Renal cortex interstitium (tissue), 11 donors: Measurements from ENCODE around the gene TGFBRAP1. TPM values are rescaled to one million over a fixed set of nuclear protein-coding genes. Genes with fewer than 3 reads are reported as not detected.
"Not testable (repeated sequence)": the region's sequence is repeated elsewhere in the genome, so short reads cannot be mapped to it uniquely, and the experiment has no call there.

Source experiments
- DNase-seq, 11 donors: peaks; one replicate each; pipeline ENCODE4 v3.0.0-alpha.2; 2013; ENCODE audit warnings: low read depth in 9 of 11, low spot score in 4 of 11; ENCODE audit errors: extremely low read depth in 1 of 11
- polyA plus RNA-seq, 3 donors: library from polyadenylated mRNA; unstranded; fragments of 120-200 nt; gene quantifications; one replicate each; pipeline ENCODE4 v1.2.1, GENCODE V29; 2013; ENCODE audit not compliant: insufficient read length in 3 of 3

The TGFBRAP1 gene
- polyA plus RNA-seq, 3 donors = 15.0 to 15.6 (median 15.1) TPM

- DNase-seq = no peak
These were observed 35.1 kb upstream of the TGFBRAP1 start for GRCh38 chr2:105364436-105365139.

DNA sequence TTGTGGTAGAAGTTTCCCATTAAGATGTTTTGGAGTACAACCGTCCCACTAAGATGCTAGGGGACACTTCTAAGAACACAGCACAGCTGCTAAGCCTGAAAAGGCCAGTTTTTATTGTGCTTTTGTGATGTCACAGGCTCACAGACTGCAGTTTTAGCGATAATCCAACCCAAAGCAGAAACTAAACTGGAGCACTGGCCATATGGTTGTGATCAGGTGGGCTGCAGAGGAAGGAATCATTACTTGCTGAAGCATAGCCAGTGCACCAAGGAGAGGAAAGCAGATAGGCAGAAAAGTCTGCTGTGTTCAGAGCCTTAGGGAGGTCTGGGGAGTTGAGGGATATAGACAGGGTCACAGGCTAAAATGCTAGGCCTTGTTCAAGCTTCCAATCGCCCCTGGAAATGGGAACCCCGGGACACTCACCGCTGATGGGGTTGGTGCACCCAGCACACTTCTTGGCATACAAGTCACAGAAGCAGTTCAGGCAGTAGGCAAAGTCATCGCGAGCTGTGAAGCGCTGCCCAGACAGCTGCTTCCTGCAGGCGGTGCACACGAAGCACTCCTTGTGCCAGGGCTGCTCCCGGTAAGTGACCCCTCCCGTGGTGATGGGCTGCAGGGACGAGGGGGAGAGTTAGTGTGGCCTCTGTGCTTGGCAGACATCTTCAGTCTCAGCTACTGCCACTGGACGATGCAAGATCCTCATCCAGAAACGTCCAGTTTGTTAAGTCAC is 33.5 kb upstream of the TGFBRAP1 start:
- no peak for DNase-seq

DNA sequence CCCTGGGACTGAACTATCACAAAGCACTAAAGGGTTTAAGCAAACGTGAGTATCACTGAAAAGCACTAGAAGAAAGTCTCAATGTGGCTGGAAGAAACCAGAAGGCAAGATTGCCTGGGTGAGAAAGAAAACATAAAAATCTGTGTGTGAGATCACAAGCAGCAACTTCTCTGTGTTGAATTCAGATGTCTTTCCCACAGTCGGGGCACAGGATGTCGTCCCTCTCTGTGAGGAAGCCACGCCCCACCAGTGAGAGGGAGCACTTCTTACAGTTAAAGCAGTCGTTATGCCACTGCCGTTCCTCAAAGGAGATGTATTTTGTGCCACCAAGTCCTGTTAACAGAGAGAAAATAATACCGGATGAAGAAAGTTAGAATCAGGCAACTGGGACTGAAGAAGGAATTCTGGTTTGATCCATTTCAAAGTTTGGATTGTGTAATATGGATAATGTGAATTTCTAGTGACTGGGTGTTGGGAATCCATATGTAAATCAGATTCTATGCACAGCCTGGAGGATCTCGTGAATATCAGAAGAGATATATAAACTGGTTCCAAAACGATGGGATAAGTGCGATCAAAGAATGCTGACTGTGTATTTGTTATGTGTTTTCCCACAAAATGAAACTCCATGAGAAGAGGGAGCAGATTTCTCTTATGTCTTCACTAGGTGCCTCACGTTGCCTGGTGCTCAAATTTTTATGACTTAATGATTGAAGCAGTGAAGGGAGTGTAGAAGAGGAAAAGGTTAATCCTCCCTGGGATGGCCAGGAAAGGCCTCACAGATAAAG is 31.8 kb upstream of the TGFBRAP1 start:
- DNase-seq = no peak

DNA sequence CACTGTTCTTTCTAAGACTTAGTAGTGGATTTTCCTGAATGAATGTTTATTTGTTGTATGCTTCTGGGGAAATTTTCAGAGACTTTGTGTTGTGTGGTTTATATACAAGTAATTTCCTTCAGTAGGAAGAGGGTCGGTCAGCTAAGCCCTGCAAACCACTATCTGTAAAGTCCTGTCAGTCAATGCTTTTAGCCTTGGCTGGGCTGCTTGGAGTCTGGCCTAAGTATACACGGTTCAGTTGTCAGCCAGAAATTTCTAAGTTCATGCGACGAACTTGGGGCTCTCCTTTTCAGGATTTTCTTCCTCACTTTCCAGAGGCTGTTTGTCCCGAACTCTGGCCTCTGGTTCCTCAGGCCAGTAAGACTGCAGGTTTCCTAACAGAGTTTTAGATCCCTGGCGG is 29.1 kb upstream of the TGFBRAP1 start:
- no peak for DNase-seq

GRCh38 chr2:105357122-105357521 is 27.6 kb upstream of the TGFBRAP1 start:
- DNase-seq = no peak

- DNase-seq = peak in 2 of 11 donors; percentile 17 to 61
These were observed 15.3 kb upstream of the TGFBRAP1 start for GRCh38 chr2:105344704-105345345.

- no peak for DNase-seq
These were observed 9.9 kb upstream of the TGFBRAP1 start for GRCh38 chr2:105339414-105339813.

- peak in 1 of 11 donors; percentile 2 for DNase-seq
These were observed 8.5 kb upstream of the TGFBRAP1 start for GRCh38 chr2:105338020-105338385.

- DNase-seq = peak; percentile 84 to 95 (median 93)
These were observed 7.8 kb upstream of the TGFBRAP1 start, which contains the start of gene C2orf49 for GRCh38 chr2:105337122-105338019. C2orf49 (plus strand) TSS chr2:105337540; CDS start chr2:105337588, 48 bp downstream.

DNA sequence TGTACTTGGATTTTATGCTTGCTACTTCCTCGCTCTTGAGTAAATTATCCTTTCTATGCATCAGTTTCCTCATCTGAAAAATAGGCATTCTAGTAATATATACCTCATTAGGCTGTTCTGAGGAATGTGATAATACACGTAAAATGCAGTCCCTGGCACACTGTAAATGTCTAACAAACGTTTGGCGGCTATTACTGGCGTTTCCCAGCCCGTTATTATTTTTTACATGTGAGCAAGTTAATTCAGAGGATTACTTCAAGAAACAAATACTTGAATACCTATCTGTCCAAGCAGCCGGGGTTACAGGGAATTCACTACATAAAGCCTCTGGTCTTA is 7.2 kb upstream of the TGFBRAP1 start:
- DNase-seq = no peak

DNA sequence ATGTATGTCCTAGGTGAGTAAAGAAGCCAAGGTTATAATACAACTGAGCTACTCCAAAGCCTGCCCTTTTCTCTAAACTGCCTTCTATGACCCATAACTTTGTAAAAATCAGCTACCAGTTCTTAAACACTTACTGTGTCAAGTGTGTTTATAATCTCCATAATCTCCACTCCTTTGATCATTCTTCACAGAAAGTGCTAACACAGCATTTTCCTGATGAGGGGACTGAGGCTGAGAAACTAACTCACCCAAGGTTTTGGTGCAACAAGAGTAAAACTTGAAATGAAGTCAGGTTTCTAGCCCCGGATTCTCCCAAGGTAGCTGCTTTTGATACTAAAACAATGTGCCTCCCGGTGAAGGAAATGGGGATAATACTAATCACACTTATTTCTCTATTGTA is 5.9 kb upstream of the TGFBRAP1 start:
- DNase-seq = no peak

DNA sequence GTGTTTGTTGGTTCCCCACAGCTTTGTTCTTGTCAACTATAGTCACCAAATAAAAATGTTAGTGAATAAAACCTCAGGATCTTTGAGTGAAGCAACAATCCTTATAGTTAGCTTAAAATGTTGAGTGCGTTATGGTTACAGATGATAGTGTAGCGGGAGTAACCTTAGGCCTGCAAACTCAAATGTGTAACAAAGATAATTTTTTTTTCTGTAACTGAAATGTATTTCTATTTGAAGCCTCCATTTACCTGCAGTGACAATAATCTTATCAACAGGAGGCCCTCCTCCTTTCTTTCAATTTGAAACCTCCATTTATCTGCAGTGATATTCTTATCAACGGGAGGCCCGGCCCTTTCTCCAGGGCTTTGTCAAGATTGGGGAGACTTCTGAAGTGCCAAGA is 4.7 kb upstream of the TGFBRAP1 start:
- DNase-seq = no peak

GRCh38 chr2:105330681-105331375 is 1.3 kb upstream of the TGFBRAP1 start:
- no peak for DNase-seq

- DNase-seq = peak in 1 of 11 donors; percentile 3
These were observed 359 bp downstream of the TGFBRAP1 start for GRCh38 chr2:105329197-105329554.

DNA sequence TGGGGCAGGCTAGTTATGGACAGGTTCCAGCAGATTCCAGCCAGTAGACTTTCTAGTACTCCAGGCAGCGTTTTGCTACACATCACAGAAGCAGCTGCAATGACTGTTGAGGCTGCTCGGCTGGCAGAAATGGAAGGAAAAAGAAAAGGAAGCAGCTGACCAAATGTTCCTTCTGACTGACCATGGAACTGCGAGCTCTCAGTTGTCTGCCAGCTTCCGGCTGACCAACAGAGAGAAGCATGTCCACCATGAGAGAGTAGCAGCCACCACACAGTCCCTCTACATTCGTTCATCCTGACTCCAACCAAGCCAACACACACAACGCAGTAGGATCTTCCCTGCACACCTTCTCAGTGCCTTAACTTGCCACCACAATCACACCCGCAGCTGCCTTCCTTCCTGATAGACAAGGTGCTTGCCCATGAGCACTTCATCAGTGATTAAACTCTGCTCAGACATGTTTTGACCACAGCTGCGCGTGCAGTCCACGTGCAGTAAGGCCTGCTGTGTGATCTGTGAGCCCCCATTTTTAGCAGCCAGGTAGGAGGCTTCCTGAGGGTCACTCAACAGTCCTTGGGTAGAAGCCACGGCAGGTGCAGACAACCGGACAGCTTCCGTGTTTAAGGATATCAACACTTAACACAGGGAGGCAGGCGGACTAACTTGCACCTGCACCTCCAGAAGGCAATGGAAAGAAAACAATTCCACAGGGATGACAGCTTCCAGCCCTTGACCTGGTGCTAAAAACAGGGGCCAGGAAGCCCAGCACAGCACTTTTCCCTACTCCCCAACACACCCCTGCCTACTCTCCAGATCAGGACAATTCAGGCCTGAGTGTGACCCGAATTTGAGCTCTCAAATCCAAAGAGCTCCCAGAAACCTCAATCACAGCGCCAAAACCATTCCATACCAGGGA is 996 bp downstream of the TGFBRAP1 start:
- DNase-seq = peak in 1 of 11 donors; percentile 6

DNA sequence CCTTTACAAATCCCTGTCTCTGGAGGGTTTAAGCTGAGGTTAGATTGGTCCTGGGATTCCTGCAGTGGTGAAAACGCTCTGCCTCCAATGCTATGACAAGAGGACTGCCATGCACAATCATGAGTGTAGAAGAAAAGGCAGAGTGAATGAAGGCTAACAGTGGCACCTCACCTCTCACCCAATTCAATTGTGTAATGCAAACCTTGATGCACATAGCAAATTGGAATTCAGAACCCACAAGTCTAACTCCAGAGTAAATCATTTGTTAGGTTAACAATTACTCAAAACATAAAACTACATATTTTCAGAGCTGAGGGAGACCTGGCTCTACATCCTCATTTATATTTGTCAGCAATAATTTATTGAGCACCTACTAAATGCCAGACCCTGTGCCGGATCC is 1.8 kb downstream of the TGFBRAP1 start:
- DNase-seq = no peak

DNA sequence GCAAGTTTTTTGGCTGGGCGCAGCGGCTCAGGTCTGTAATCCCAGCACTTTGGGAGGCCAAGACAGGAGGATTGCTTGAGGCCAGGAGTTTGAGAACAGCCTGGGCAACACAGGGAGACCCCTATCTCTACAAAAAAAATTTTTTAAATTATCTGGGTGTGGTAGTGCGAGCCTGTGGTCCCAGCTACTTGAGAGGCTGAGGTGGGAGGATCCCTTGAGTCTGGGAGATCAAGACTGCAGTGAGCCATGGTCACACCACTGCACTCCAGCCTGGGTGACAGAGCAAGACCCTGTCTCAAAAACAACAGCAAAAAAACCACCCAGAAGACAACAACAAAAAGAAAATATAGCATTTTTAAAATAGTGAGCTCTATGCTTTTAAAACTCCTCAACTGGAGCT is 2.3 kb downstream of the TGFBRAP1 start:
- not testable (repeated sequence) for DNase-seq
